ENCODE measurements around the gene ITGB6. TPM values are rescaled to one million over a fixed set of nuclear protein-coding genes. Genes with fewer than 3 reads are reported as not detected.

The ITGB6 gene
- total and polyA plus RNA-seq, 10 of the 15 experiments (the other 5 are each of a cell fraction or from before 2014, with no cell fraction given): 0.04 TPM; not detected in 9

DNA sequence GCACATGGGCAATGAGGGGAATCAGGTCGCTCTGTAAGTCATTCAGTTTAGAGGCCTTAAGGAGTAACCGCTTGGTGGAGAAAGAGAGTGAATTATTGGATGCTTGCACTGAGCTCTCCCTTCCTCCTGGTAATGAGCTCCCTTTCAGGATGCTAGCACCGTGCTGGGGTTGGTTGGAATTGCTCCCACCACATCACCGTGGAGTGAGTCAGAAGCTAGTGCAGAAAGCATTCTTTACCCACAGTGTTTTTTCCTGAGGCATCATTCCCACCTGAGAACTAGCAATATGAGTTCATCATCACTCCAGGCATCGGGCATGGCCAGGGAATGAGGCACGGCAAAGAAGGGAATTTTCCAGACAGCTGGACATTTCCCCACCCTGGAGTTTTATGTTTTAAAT, 57.6 kb downstream of the ITGB6 start:
- in situ Hi-C loops (cut with MboI) (no loop called here), intact Hi-C loops (cut with micrococcal nuclease; ENCODE audit: unreplicated experiment) (no loop called here)
- no peaks in the 10 kb centered on the region for H3K79me2 ChIP-seq (ENCODE audit: control insufficient read depth, insufficient read depth, low read length)
- POLR2A ChIA-PET: no interaction called here
- H3K4me2 ChIP-seq (ENCODE audit: control insufficient read depth, insufficient read depth): no peak overlapping the region
- SMC1A ChIA-PET (ENCODE audit: uncharacterized antibody, unreplicated experiment): no interaction called here
- DNase-seq (ENCODE audit: low read depth, low spot score): no peak
- no peaks in the 10 kb centered on the region for H3K9me3 ChIP-seq (replicated peaks; ENCODE audit: control insufficient read depth, insufficient read depth, low read length)
- CTCF ChIA-PET: interaction anchor here (1.0 to 2.2 kb wide), 2 partner anchors 33 to 87 kb away, joined by 3 to 7 read pairs; no protein-coding TSS in a partner anchor
- no peaks in the 10 kb centered on the region for H4K20me1 ChIP-seq (ENCODE audit: control insufficient read depth, insufficient read depth)
- ATAC-seq: no peak
- no peak overlapping the region for H2AFZ ChIP-seq (ENCODE audit: control insufficient read depth, low read depth, low read length)
- H3K27ac ChIP-seq (ENCODE audit: control insufficient read depth, insufficient read depth): no peak overlapping the region
- peaks cover 0 to 10% of the 10 kb centered on the region in 2 experiments; a peak in 3 of 4 replicates for H3K27me3 ChIP-seq (replicated peaks in 1 of 2; ENCODE audit: control insufficient read depth in 2 of 2, insufficient read depth in 2 of 2, low read length in 1 of 2)
- WGBS (ENCODE audit: insufficient coverage, insufficient replicate concordance, low lambda C conversion rate, missing lambda C conversion rate): 25% methylated on average over 6 of the region's 6 CpGs
- no peaks in the 10 kb centered on the region for H3K4me1 ChIP-seq (ENCODE audit: control insufficient read depth, insufficient read depth, low read length)
- no TSS peak for BruUV-seq (replicated peaks)
- RAD21 ChIA-PET (ENCODE audit: unreplicated experiment): no interaction called here
- H3K9ac ChIP-seq (ENCODE audit: control insufficient read depth, insufficient read depth, low read length): no peak overlapping the region
- no peaks in the 10 kb centered on the region for H3K36me3 ChIP-seq (ENCODE audit: control insufficient read depth in 2 of 2, insufficient read depth in 2 of 2, low read length in 1 of 2)
- FAIRE-seq: no peak
- no peak for TF ChIP-seq POLR2AphosphoS2 (IDR thresholded peaks at IDR 0.05; ENCODE audit: low read depth, low read length)
- TF ChIP-seq ESRRA (IDR thresholded peaks at IDR 0.05; ENCODE audit: low read length): no peak
- TF ChIP-seq, protein P1, sequence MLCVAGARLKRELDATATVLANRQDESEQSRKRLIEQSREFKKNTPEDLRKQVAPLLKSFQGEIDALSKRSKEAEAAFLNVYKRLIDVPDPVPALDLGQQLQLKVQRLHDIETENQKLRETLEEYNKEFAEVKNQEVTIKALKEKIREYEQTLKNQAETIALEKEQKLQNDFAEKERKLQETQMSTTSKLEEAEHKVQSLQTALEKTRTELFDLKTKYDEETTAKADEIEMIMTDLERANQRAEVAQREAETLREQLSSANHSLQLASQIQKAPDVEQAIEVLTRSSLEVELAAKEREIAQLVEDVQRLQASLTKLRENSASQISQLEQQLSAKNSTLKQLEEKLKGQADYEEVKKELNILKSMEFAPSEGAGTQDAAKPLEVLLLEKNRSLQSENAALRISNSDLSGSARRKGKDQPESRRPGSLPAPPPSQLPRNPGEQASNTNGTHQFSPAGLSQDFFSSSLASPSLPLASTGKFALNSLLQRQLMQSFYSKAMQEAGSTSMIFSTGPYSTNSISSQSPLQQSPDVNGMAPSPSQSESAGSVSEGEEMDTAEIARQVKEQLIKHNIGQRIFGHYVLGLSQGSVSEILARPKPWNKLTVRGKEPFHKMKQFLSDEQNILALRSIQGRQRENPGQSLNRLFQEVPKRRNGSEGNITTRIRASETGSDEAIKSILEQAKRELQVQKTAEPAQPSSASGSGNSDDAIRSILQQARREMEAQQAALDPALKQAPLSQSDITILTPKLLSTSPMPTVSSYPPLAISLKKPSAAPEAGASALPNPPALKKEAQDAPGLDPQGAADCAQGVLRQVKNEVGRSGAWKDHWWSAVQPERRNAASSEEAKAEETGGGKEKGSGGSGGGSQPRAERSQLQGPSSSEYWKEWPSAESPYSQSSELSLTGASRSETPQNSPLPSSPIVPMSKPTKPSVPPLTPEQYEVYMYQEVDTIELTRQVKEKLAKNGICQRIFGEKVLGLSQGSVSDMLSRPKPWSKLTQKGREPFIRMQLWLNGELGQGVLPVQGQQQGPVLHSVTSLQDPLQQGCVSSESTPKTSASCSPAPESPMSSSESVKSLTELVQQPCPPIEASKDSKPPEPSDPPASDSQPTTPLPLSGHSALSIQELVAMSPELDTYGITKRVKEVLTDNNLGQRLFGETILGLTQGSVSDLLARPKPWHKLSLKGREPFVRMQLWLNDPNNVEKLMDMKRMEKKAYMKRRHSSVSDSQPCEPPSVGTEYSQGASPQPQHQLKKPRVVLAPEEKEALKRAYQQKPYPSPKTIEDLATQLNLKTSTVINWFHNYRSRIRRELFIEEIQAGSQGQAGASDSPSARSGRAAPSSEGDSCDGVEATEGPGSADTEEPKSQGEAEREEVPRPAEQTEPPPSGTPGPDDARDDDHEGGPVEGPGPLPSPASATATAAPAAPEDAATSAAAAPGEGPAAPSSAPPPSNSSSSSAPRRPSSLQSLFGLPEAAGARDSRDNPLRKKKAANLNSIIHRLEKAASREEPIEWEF (IDR thresholded peaks at IDR 0.05; ENCODE audit: insufficient replicate concordance, low read depth, low read length): no peak
- no peak for TF ChIP-seq RFX5 (IDR thresholded peaks at IDR 0.05; ENCODE audit: low read depth, low read length)
- no peak for TF ChIP-seq CEBPB (IDR thresholded peaks at IDR 0.05; ENCODE audit: borderline replicate concordance in 1 of 2, low read depth in 2 of 2, low read length in 2 of 2)
- TF ChIP-seq ZNF207 (IDR thresholded peaks at IDR 0.05; ENCODE audit: borderline replicate concordance): no peak
- TF ChIP-seq MEF2B (IDR thresholded peaks at IDR 0.05; ENCODE audit: partially characterized antibody, poor library complexity, severe bottlenecking): no peak
- TF ChIP-seq, protein P2, sequence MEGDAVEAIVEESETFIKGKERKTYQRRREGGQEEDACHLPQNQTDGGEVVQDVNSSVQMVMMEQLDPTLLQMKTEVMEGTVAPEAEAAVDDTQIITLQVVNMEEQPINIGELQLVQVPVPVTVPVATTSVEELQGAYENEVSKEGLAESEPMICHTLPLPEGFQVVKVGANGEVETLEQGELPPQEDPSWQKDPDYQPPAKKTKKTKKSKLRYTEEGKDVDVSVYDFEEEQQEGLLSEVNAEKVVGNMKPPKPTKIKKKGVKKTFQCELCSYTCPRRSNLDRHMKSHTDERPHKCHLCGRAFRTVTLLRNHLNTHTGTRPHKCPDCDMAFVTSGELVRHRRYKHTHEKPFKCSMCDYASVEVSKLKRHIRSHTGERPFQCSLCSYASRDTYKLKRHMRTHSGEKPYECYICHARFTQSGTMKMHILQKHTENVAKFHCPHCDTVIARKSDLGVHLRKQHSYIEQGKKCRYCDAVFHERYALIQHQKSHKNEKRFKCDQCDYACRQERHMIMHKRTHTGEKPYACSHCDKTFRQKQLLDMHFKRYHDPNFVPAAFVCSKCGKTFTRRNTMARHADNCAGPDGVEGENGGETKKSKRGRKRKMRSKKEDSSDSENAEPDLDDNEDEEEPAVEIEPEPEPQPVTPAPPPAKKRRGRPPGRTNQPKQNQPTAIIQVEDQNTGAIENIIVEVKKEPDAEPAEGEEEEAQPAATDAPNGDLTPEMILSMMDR (IDR thresholded peaks at IDR 0.05 in 2 of 3, conservative IDR thresholded peaks at IDR 0.05 in 1 of 3; ENCODE audit: control insufficient read depth in 2 of 3, extremely low read depth in 1 of 3, insufficient read depth in 1 of 3, low read depth in 3 of 3, low read length in 3 of 3): no peak
- no peak for TF ChIP-seq NR2F1 (conservative IDR thresholded peaks at IDR 0.05)
- TF ChIP-seq YBX1 (IDR thresholded peaks at IDR 0.05): no peak
- TF ChIP-seq TBL1XR1 (IDR thresholded peaks at IDR 0.05; ENCODE audit: low read depth, low read length): no peak
- no peak for TF ChIP-seq PML (IDR thresholded peaks at IDR 0.05; ENCODE audit: low read length)
- no peak for TF ChIP-seq RAD51 (IDR thresholded peaks at IDR 0.05)
- TF ChIP-seq, protein P3, sequence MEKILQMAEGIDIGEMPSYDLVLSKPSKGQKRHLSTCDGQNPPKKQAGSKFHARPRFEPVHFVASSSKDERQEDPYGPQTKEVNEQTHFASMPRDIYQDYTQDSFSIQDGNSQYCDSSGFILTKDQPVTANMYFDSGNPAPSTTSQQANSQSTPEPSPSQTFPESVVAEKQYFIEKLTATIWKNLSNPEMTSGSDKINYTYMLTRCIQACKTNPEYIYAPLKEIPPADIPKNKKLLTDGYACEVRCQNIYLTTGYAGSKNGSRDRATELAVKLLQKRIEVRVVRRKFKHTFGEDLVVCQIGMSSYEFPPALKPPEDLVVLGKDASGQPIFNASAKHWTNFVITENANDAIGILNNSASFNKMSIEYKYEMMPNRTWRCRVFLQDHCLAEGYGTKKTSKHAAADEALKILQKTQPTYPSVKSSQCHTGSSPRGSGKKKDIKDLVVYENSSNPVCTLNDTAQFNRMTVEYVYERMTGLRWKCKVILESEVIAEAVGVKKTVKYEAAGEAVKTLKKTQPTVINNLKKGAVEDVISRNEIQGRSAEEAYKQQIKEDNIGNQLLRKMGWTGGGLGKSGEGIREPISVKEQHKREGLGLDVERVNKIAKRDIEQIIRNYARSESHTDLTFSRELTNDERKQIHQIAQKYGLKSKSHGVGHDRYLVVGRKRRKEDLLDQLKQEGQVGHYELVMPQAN (conservative IDR thresholded peaks at IDR 0.05): no peak
- TF ChIP-seq SREBF1 (IDR thresholded peaks at IDR 0.05; ENCODE audit: low read length): no peak
- no peak for TF ChIP-seq TCF7 (IDR thresholded peaks at IDR 0.05; ENCODE audit: borderline replicate concordance)
- H3K4me3 ChIP-seq: no peak overlapping the region

Data from GM12878 (cell line).